ENCODE results near the gene TPH1.

GRCh38 chr11:18088366-18088765 is 42.3 kb upstream of the TPH1 start:
- TF ChIP-seq CTCF (IDR thresholded peaks at IDR 0.05; ENCODE audit: low read depth, low read length): no peak
- TF ChIP-seq EZH2phosphoT487 (IDR thresholded peaks at IDR 0.05; ENCODE audit: low read depth): no peak

Data from OCI-LY3 (cell line).